Ovary (tissue), 3 donors: ENCODE results near the gene SPAG6.

Source experiments
- POLR2A ChIP-seq: fragments of 450-650 bp; IDR thresholded peaks from one replicate; pipeline ENCODE4 v1.6.1; 2017; ENCODE audit warnings: antibody characterized with exemption, mild to moderate bottlenecking, moderate library complexity
- TF ChIP-seq, protein P1 (sequence below), 3 donors: fragments of 450-650 bp in 2 of 3; fragments of 200-600 bp in 1 of 3; IDR thresholded peaks; one replicate each; pipeline versions ENCODE4 v1.5.1 to v1.8.0; 2016 to 2022; ENCODE audit warnings: antibody characterized with exemption in 3 of 3, mild to moderate bottlenecking in 1 of 3
- donor health status: DM: no; HTN: no; CAD: no.

- TF ChIP-seq, protein P1, sequence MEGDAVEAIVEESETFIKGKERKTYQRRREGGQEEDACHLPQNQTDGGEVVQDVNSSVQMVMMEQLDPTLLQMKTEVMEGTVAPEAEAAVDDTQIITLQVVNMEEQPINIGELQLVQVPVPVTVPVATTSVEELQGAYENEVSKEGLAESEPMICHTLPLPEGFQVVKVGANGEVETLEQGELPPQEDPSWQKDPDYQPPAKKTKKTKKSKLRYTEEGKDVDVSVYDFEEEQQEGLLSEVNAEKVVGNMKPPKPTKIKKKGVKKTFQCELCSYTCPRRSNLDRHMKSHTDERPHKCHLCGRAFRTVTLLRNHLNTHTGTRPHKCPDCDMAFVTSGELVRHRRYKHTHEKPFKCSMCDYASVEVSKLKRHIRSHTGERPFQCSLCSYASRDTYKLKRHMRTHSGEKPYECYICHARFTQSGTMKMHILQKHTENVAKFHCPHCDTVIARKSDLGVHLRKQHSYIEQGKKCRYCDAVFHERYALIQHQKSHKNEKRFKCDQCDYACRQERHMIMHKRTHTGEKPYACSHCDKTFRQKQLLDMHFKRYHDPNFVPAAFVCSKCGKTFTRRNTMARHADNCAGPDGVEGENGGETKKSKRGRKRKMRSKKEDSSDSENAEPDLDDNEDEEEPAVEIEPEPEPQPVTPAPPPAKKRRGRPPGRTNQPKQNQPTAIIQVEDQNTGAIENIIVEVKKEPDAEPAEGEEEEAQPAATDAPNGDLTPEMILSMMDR (IDR thresholded peaks at IDR 0.05): no peak
- TF ChIP-seq POLR2A: no peak
Observed at GRCh38 chr10:22334414-22335172, 10.7 kb upstream of the SPAG6 start.
